Smooth muscle cell (in vitro differentiated cells): ENCODE data around the gene RABAC1. TPM values are rescaled to one million over a fixed set of nuclear protein-coding genes. Genes with fewer than 3 reads are reported as not detected.

Source experiments
- DNase-seq: peaks from one replicate; lab custom pipeline; 2025; ENCODE audit not compliant: unreplicated experiment; lab: John Stamatoyannopoulos, UW
- H2AFZ ChIP-seq: fragments of 200-600 bp; sonication (generic); 2 replicates; pipeline ENCODE4 v1.6.0; 2016; ENCODE audit warnings: antibody characterized with exemption, low read depth, mild to moderate bottlenecking
- H3F3A ChIP-seq: fragments of 200-600 bp; sonication (generic); 2 replicates; pipeline ENCODE4 v1.6.0; 2017; ENCODE audit warnings: antibody characterized with exemption, low read depth
- H3K27ac ChIP-seq: fragments of 200-600 bp; sonication (generic); 2 replicates; pipeline ENCODE4 v1.5.1; 2016; ENCODE audit warnings: low read depth, mild to moderate bottlenecking
- H3K27me3 ChIP-seq: fragments of 200-600 bp; sonication (generic); 2 replicates; pipeline ENCODE4 v1.6.1; 2016; ENCODE audit warnings: low read depth, mild to moderate bottlenecking
- H3K36me3 ChIP-seq: fragments of 200-600 bp; sonication (generic); 2 replicates; pipeline ENCODE4 v1.5.1; 2016; ENCODE audit warnings: low read depth
- H3K4me1 ChIP-seq: fragments of 200-600 bp; sonication (generic); 2 replicates; pipeline ENCODE4 v1.5.1; 2016; ENCODE audit warnings: low read depth
- H3K4me2 ChIP-seq: fragments of 200-600 bp; sonication (generic); 2 replicates; pipeline ENCODE4 v1.6.0; 2016; ENCODE audit warnings: mild to moderate bottlenecking
- H3K4me3 ChIP-seq: fragments of 200-600 bp; sonication (generic); 2 replicates; pipeline ENCODE4 v1.5.1; 2016; ENCODE audit warnings: mild to moderate bottlenecking
- H3K79me2 ChIP-seq: fragments of 200-600 bp; sonication (generic); 2 replicates; pipeline ENCODE4 v1.6.0; 2016; ENCODE audit warnings: low read depth, mild to moderate bottlenecking
- H3K9ac ChIP-seq: fragments of 200-600 bp; sonication (generic); 2 replicates; pipeline ENCODE4 v1.6.0; 2016; ENCODE audit warnings: low read depth
- H3K9me3 ChIP-seq: fragments of 200-600 bp; sonication (generic); replicated peaks from 2 replicates; pipeline ENCODE4 v1.5.1; 2016; ENCODE audit warnings: low read depth
- H4K20me1 ChIP-seq: fragments of 200-600 bp; sonication (generic); 2 replicates; pipeline ENCODE4 v1.6.0; 2016; ENCODE audit warnings: low read depth
- CTCF ChIP-seq: fragments of 200-600 bp; sonication (generic); IDR thresholded peaks from 2 replicates; pipeline ENCODE4 v1.5.1; 2017; ENCODE audit warnings: borderline replicate concordance, mild to moderate bottlenecking, antibody characterized with exemption; ENCODE audit not compliant: insufficient read depth, poor library complexity, severe bottlenecking
- WGBS: methylation state at CpG from one replicate; pipeline ENCODE4 v1.1.7; 2016; ENCODE audit warnings: low lambda C conversion rate; 5-methylcytosine and 5-hydroxymethylcytosine counted together
- polyA plus RNA-seq: library from polyadenylated mRNA; unstranded; fragments of >200 nt; fragmentation: Nextera tagmentation; extraction: Ambion mirVana; gene quantifications from 2 replicates; pipeline ENCODE4 v1.2.1, GENCODE V29; 2016
- total RNA-seq: library from RNA; depleted of rRNA; stranded (reverse); fragments of >200 nt; gene quantifications from 2 replicates; pipeline ENCODE4 v1.2.3, GENCODE V29; 2014

The RABAC1 gene
- total and polyA plus RNA-seq, 2 experiments from 2014 or later, result 304 to 581 TPM

GRCh38 chr19:41937525-41938468, 21.3 kb downstream of the RABAC1 start:
- H3K4me1 ChIP-seq, result no peaks in the 10 kb centered on the region
- H3F3A ChIP-seq, result no peaks in the 10 kb centered on the region
- H3K9me3 ChIP-seq, result no peaks in the 10 kb centered on the region
- WGBS, result 60% methylated on average over 19 of the region's 22 CpGs
- no peak overlapping the region for H3K9ac ChIP-seq
- no peak overlapping the region for H3K27ac ChIP-seq
- H3K27me3 ChIP-seq, result peaks cover 49% of the 10 kb centered on the region
- no peaks in the 10 kb centered on the region for H3K36me3 ChIP-seq
- no peak for DNase-seq
- no peaks in the 10 kb centered on the region for H3K79me2 ChIP-seq
- no peak overlapping the region for H2AFZ ChIP-seq
- no peaks in the 10 kb centered on the region for H4K20me1 ChIP-seq
- TF ChIP-seq CTCF, result peak; percentile 13
- H3K4me2 ChIP-seq, result no peak overlapping the region
- H3K4me3 ChIP-seq, result no peak overlapping the region

- no peak for DNase-seq
- H3K9me3 ChIP-seq, result no peaks in the 10 kb centered on the region
These were observed 22.2 kb downstream of the RABAC1 start for GRCh38 chr19:41936961-41937360.

GRCh38 chr19:41936416-41936850, 22.7 kb downstream of the RABAC1 start:
- Histone ChIP-seq H3F3A (no peaks in the 10 kb centered on the region), H3K4me2 (no peak overlapping the region), H3K27me3 (peaks cover 63% of the 10 kb centered on the region), H2AFZ (no peak overlapping the region), H4K20me1 (no peaks in the 10 kb centered on the region), H3K9me3 (no peaks in the 10 kb centered on the region), H3K79me2 (no peaks in the 10 kb centered on the region), H3K4me1 (no peaks in the 10 kb centered on the region), H3K9ac (no peak overlapping the region), H3K4me3 (no peak overlapping the region), H3K36me3 (no peaks in the 10 kb centered on the region), H3K27ac (no peak overlapping the region)
- 70% methylated on average over 8 of the region's 8 CpGs for WGBS
- no peak for TF ChIP-seq CTCF
- DNase-seq, result no peak

More at GRCh38 chr19:41936961-41937360, 22.2 kb downstream of the RABAC1 start:
- Histone ChIP-seq H3K4me1 (no peaks in the 10 kb centered on the region), H3K4me3 (no peak overlapping the region), H4K20me1 (no peaks in the 10 kb centered on the region), H3K27ac (no peak overlapping the region), H3K4me2 (no peak overlapping the region), H3K79me2 (no peaks in the 10 kb centered on the region), H3K9ac (no peak overlapping the region), H3F3A (no peaks in the 10 kb centered on the region), H3K36me3 (no peaks in the 10 kb centered on the region), H2AFZ (no peak overlapping the region), H3K27me3 (peaks cover 58% of the 10 kb centered on the region)
- WGBS, result 70% methylated on average over 15 of the region's 15 CpGs
- TF ChIP-seq CTCF, result no peak
